Activated CD4-positive, CD25-positive, alpha-beta regulatory T cell treated with anti-CD3 and anti-CD28 coated beads, Interleukin-2, amount 50 U/mL, for 24 hours (primary cell): Measurements from ENCODE around the gene MYCL.
A peak's percentile ranks its signal among the peaks of the same experiment; 100 is the strongest.
"Not testable (repeated sequence)": the region's sequence is repeated elsewhere in the genome, so short reads cannot be mapped to it uniquely, and the experiment has no call there.

Experiments used
- ATAC-seq, 2 donors: fragments of 150-1000 bp; cut with Tn5 transposase; one replicate each; pipeline ENCODE4 v1.10.0; 2021; ENCODE audit warnings: mild to moderate bottlenecking in 1 of 2, moderate library complexity in 1 of 2

MYCL gene

GRCh38 chr1:39890273-39890672 lies 11.4 kb downstream of the MYCL start:
- ATAC-seq = no peak

GRCh38 chr1:39886757-39887231 lies 14.9 kb downstream of the MYCL start:
- ATAC-seq = no peak

- ATAC-seq = no peak
These were observed 16.2 kb downstream of the MYCL start for GRCh38 chr1:39885516-39885915.

GRCh38 chr1:39882152-39882551 lies 19.6 kb downstream of the MYCL start:
- no peak for ATAC-seq

- ATAC-seq = no peak
These were observed 23.4 kb downstream of the MYCL start for GRCh38 chr1:39877980-39878956.

GRCh38 chr1:39877231-39877778 lies 24.4 kb downstream of the MYCL start:
- no peak for ATAC-seq

GRCh38 chr1:39876144-39876543 lies 25.6 kb downstream of the MYCL start:
- ATAC-seq = no peak

- ATAC-seq = no peak
These were observed 29.0 kb downstream of the MYCL start for GRCh38 chr1:39872698-39873097.

- ATAC-seq = no peak
These were observed 29.9 kb downstream of the MYCL start for GRCh38 chr1:39871796-39872195.

- not testable (repeated sequence) for ATAC-seq
These were observed 30.7 kb downstream of the MYCL start for GRCh38 chr1:39871043-39871442.

- not testable (repeated sequence) for ATAC-seq
These were observed 32.1 kb downstream of the MYCL start for GRCh38 chr1:39869538-39870112.

GRCh38 chr1:39866767-39867166 lies 35.0 kb downstream of the MYCL start:
- ATAC-seq = no peak

GRCh38 chr1:39865762-39866161 lies 36.0 kb downstream of the MYCL start:
- no peak for ATAC-seq

GRCh38 chr1:39863177-39863576 lies 38.5 kb downstream of the MYCL start:
- ATAC-seq = no peak

GRCh38 chr1:39861003-39861402 lies 40.7 kb downstream of the MYCL start:
- ATAC-seq = no peak

- peak; percentile 32 to 49 for ATAC-seq
These were observed 41.6 kb downstream of the MYCL start for GRCh38 chr1:39859859-39860812.

GRCh38 chr1:39858315-39858714 lies 43.4 kb downstream of the MYCL start:
- no peak for ATAC-seq

GRCh38 chr1:39857126-39857878 lies 44.4 kb downstream of the MYCL start:
- no peak for ATAC-seq

- peak; percentile 45 to 49 for ATAC-seq
These were observed 47.0 kb downstream of the MYCL start for GRCh38 chr1:39854738-39855137.

- peak; percentile 43 to 79 for ATAC-seq
These were observed 47.4 kb downstream of the MYCL start for GRCh38 chr1:39854314-39854713.

GRCh38 chr1:39852876-39853275 lies 48.8 kb downstream of the MYCL start:
- no peak for ATAC-seq
